Neural cell (in vitro differentiated cells): ENCODE data around the gene TRIM46. TPM values are rescaled to one million over a fixed set of nuclear protein-coding genes. Genes with fewer than 3 reads are reported as not detected.

Source experiments
- H2AFZ ChIP-seq: fragments of 200-600, 300-800 bp; sonication (generic), shearing (Covaris generic); 2 replicates; pipeline ENCODE4 v1.6.0; 2014; ENCODE audit warnings: low read depth, mild to moderate bottlenecking, antibody characterized with exemption, low read length, moderate library complexity
- H3F3A ChIP-seq: fragments of 200-600 bp; shearing (Covaris generic); 2 replicates; pipeline ENCODE4 v1.6.1; 2016; ENCODE audit warnings: mild to moderate bottlenecking, moderate library complexity, mixed read lengths, antibody characterized with exemption, low read length; ENCODE audit not compliant: insufficient read depth, poor library complexity, severe bottlenecking
- H3K27ac ChIP-seq: fragments of 200-600, 300-800 bp; sonication (generic), shearing (Covaris generic); 2 replicates; pipeline ENCODE4 v1.5.1; 2014; ENCODE audit warnings: mild to moderate bottlenecking, low read length, moderate library complexity
- H3K27me3 ChIP-seq: fragments of 300-800, 200-600 bp; sonication (generic), shearing (Covaris generic); 2 replicates; pipeline ENCODE4 v1.6.0; 2014; ENCODE audit warnings: mild to moderate bottlenecking, low read depth, low read length, moderate library complexity; ENCODE audit not compliant: insufficient read depth
- H3K36me3 ChIP-seq: fragments of 300-800, 200-600 bp; sonication (generic), shearing (Covaris generic); 2 replicates; pipeline ENCODE4 v1.5.1; 2014; ENCODE audit warnings: mild to moderate bottlenecking, antibody characterized with exemption, low read length, moderate library complexity; ENCODE audit not compliant: insufficient read depth
- H3K4me2 ChIP-seq: fragments of 300-800, 200-600 bp; sonication (generic), shearing (Covaris generic); 2 replicates; pipeline ENCODE4 v1.6.0; 2014; ENCODE audit warnings: mild to moderate bottlenecking, low read length
- H3K4me3 ChIP-seq: fragments of 300-800, 200-600 bp; sonication (generic), shearing (Covaris generic); 2 replicates; pipeline ENCODE4 v1.5.1; 2014; ENCODE audit warnings: mild to moderate bottlenecking, low read length, moderate library complexity
- H3K79me2 ChIP-seq: fragments of 200-600 bp; shearing (Covaris generic); replicated peaks from 2 replicates; pipeline ENCODE4 v1.6.0; 2014; ENCODE audit warnings: mild to moderate bottlenecking, low read length, moderate library complexity; ENCODE audit not compliant: insufficient read depth
- H3K9ac ChIP-seq: fragments of 300-800, 200-600 bp; sonication (generic), shearing (Covaris generic); 2 replicates; pipeline ENCODE4 v1.6.1; 2016; ENCODE audit warnings: mild to moderate bottlenecking, low read length, mixed read lengths
- H3K9me2 ChIP-seq: fragments of 200-600 bp; shearing (Covaris generic); 2 replicates; pipeline ENCODE4 v1.6.1; 2016; ENCODE audit warnings: mild to moderate bottlenecking, low read length, mixed read lengths; ENCODE audit not compliant: insufficient read depth
- H3K9me3 ChIP-seq: fragments of 200-600, 300-800 bp; sonication (generic), shearing (Covaris generic); 2 replicates; pipeline ENCODE4 v1.6.1; 2016; ENCODE audit warnings: mild to moderate bottlenecking, mixed run types, low read length, moderate library complexity, mixed read lengths
- H4K20me1 ChIP-seq: fragments of 200-600 bp; shearing (Covaris generic); 2 replicates; pipeline ENCODE4 v1.6.1; 2016; ENCODE audit warnings: mild to moderate bottlenecking, mixed run types; ENCODE audit not compliant: insufficient read depth
- EP300 ChIP-seq: fragments of 450-650 bp; conservative IDR thresholded peaks from 2 replicates; pipeline ENCODE4 v1.6.1; 2014; ENCODE audit warnings: antibody characterized with exemption, mild to moderate bottlenecking, moderate library complexity; ENCODE audit not compliant: poor library complexity, severe bottlenecking
- EZH2 ChIP-seq: fragments of 200-600, 300-800 bp; shearing (Covaris generic), sonication (generic); IDR thresholded peaks from 2 replicates; pipeline ENCODE4 v1.6.1; 2014; ENCODE audit warnings: antibody characterized with exemption, low read length, borderline replicate concordance, mild to moderate bottlenecking; ENCODE audit not compliant: insufficient read depth, poor library complexity, severe bottlenecking
- MXI1 ChIP-seq: fragments of 450-650 bp; conservative IDR thresholded peaks from 2 replicates; pipeline ENCODE4 v1.6.1; 2014; ENCODE audit warnings: antibody characterized with exemption, mild to moderate bottlenecking; ENCODE audit not compliant: poor library complexity, severe bottlenecking
- POLR2AphosphoS5 ChIP-seq: IDR thresholded peaks from 2 replicates; pipeline ENCODE4 v1.6.1; 2012
- RAD21 ChIP-seq: fragments of 450-650 bp; conservative IDR thresholded peaks from 2 replicates; pipeline ENCODE4 v1.6.1; 2014; ENCODE audit warnings: antibody characterized with exemption, mild to moderate bottlenecking, moderate library complexity
- SMC3 ChIP-seq: fragments of 450-650 bp; conservative IDR thresholded peaks from 2 replicates; pipeline ENCODE4 v1.6.1; 2014; ENCODE audit warnings: antibody characterized with exemption, mild to moderate bottlenecking, moderate library complexity; ENCODE audit not compliant: poor library complexity
- TAF1 ChIP-seq: IDR thresholded peaks from 2 replicates; pipeline ENCODE4 v1.6.1; 2012; ENCODE audit warnings: low read depth
- polyA plus RNA-seq: library from polyadenylated mRNA; depleted of rRNA; stranded (reverse); fragments of >200 nt; gene quantifications from 2 replicates; pipeline ENCODE4 v1.2.3, GENCODE V29; 2014
- TF ChIP-seq, protein P1 (sequence below): IDR thresholded peaks from 2 replicates; pipeline ENCODE4 v1.6.1; 2012; ENCODE audit warnings: borderline replicate concordance
- TF ChIP-seq, protein P2 (sequence below): fragments of 450-650 bp; IDR thresholded peaks from 2 replicates; pipeline ENCODE4 v1.5.1; 2014; ENCODE audit warnings: antibody characterized with exemption, mild to moderate bottlenecking, moderate library complexity; ENCODE audit not compliant: poor library complexity, severe bottlenecking

TRIM46 gene
- polyA plus RNA-seq, 1 donor from 2014 or later = 31.5 TPM

DNA sequence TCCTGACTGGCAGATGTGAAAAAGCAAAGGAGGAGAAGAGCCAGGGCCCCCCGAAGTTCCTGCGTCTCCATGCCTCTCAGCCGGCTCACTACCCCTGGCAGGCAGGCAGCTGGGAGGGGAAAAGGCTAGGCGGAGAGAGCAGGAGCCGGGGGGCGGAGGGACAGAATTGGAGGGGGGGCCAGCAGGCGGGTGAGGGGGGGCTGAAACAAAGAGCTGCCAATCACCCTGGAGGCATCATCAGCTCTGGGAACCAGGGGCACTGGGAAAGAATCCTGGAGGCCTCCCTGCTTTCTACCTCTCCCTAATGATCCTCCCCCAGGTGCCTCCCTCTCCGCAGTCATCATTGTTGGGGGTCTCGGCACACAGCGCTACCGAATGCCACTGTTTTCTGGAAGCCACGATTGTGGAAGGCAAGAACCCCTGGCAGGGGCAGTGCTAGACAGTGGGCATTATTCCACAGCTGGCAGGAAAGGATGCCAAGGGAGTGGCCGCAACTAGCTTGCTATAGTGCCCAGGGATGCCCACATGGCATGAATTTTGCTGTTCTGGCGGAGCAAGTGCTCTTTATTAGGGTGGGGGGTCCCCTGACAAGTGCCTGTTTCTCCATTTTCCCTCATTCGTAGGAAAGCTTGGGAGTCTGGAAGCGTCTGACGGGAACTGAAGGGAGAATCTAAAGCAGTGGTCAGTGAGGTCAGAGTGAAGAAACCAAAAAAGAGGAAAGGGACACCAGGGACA is 34.3 kb downstream of the TRIM46 start, which contains the start of gene THBS3:
Gene THBS3, minus strand, starts transcription at position 92 of the 735 bp plus-strand sequence. Its CDS starts 21 bp downstream, at position 71.
- H3K9me3 ChIP-seq = no peaks in the 10 kb centered on the region
- H3K36me3 ChIP-seq = no peaks in the 10 kb centered on the region
- H3K27ac ChIP-seq = peak within 1 kb of the TSS; percentile 100
- H2AFZ ChIP-seq = peak within 1 kb of the TSS; percentile 59
- H3K79me2 ChIP-seq = peaks cover 24% of the 10 kb centered on the region
- TF ChIP-seq TAF1 (peak; percentile 91), POLR2AphosphoS5 (peak; percentile 88), EP300 (no peak)
- TF ChIP-seq, protein P1, sequence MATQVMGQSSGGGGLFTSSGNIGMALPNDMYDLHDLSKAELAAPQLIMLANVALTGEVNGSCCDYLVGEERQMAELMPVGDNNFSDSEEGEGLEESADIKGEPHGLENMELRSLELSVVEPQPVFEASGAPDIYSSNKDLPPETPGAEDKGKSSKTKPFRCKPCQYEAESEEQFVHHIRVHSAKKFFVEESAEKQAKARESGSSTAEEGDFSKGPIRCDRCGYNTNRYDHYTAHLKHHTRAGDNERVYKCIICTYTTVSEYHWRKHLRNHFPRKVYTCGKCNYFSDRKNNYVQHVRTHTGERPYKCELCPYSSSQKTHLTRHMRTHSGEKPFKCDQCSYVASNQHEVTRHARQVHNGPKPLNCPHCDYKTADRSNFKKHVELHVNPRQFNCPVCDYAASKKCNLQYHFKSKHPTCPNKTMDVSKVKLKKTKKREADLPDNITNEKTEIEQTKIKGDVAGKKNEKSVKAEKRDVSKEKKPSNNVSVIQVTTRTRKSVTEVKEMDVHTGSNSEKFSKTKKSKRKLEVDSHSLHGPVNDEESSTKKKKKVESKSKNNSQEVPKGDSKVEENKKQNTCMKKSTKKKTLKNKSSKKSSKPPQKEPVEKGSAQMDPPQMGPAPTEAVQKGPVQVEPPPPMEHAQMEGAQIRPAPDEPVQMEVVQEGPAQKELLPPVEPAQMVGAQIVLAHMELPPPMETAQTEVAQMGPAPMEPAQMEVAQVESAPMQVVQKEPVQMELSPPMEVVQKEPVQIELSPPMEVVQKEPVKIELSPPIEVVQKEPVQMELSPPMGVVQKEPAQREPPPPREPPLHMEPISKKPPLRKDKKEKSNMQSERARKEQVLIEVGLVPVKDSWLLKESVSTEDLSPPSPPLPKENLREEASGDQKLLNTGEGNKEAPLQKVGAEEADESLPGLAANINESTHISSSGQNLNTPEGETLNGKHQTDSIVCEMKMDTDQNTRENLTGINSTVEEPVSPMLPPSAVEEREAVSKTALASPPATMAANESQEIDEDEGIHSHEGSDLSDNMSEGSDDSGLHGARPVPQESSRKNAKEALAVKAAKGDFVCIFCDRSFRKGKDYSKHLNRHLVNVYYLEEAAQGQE = peak; percentile 81
- peak within 1 kb of the TSS; percentile 91 for H3K4me3 ChIP-seq
- H3K27me3 ChIP-seq = no peaks in the 10 kb centered on the region
- peak within 1 kb of the TSS; percentile 100 for H3K4me2 ChIP-seq
- H4K20me1 ChIP-seq = no peaks in the 10 kb centered on the region
- H3K9ac ChIP-seq = peak within 1 kb of the TSS; percentile 100
- no peaks in the 10 kb centered on the region for H3K9me2 ChIP-seq
- peaks cover 6% of the 10 kb centered on the region for H3F3A ChIP-seq

DNA sequence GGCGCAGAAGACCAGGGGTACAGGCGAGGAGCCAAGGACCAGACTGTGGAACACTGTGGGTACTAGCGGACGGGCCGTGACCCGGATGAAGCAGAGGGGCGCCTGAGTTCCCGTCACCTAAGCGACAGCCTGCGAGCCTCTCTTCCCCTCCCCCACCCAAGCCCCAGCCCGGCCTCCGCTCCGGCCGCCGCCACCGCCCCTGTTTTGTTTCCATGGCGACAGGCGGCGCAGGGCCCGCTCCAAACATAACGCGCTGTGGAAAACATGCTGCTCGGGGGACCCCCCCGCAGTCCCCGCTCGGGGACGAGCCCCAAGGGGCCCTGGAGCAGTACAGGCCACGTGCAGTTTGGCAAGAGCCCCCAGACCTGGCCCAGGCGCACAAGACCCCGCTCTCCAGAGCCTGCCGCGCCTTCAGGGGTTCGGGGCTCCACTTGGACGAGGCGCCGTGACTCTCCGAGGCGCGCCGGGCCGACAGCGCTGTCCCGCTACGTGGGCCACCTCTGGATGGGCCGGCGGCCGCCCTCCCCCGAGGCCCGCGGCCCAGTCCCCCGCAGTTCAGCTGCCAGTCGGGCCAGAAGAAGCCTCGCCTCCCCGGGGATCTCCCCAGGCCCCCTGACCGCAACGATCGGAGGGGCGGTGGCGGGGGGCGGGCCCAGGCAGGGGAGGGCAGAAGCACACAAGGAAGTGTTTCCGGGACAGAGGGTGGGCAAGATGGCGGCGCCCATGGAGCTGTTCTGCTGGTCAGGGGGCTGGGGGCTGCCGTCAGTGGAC is 35.1 kb downstream of the TRIM46 start, which contains the start of gene MTX1:
Gene MTX1, plus strand, starts transcription at position 155 of the 771 bp plus-strand sequence. Its CDS starts 110 bp downstream, at position 265.
- H2AFZ ChIP-seq = peak within 1 kb of the TSS; percentile 59
- H3K4me3 ChIP-seq = peak within 1 kb of the TSS; percentile 91
- peaks cover 6% of the 10 kb centered on the region for H3F3A ChIP-seq
- peak within 1 kb of the TSS; percentile 100 for H3K27ac ChIP-seq
- no peaks in the 10 kb centered on the region for H3K27me3 ChIP-seq
- peaks cover 24% of the 10 kb centered on the region for H3K79me2 ChIP-seq
- peak within 1 kb of the TSS; percentile 100 for H3K4me2 ChIP-seq
- no peaks in the 10 kb centered on the region for H3K9me2 ChIP-seq
- peak within 1 kb of the TSS; percentile 100 for H3K9ac ChIP-seq
- no peaks in the 10 kb centered on the region for H4K20me1 ChIP-seq
- H3K9me3 ChIP-seq = no peaks in the 10 kb centered on the region
- no peaks in the 10 kb centered on the region for H3K36me3 ChIP-seq
- TF ChIP-seq, protein P2, sequence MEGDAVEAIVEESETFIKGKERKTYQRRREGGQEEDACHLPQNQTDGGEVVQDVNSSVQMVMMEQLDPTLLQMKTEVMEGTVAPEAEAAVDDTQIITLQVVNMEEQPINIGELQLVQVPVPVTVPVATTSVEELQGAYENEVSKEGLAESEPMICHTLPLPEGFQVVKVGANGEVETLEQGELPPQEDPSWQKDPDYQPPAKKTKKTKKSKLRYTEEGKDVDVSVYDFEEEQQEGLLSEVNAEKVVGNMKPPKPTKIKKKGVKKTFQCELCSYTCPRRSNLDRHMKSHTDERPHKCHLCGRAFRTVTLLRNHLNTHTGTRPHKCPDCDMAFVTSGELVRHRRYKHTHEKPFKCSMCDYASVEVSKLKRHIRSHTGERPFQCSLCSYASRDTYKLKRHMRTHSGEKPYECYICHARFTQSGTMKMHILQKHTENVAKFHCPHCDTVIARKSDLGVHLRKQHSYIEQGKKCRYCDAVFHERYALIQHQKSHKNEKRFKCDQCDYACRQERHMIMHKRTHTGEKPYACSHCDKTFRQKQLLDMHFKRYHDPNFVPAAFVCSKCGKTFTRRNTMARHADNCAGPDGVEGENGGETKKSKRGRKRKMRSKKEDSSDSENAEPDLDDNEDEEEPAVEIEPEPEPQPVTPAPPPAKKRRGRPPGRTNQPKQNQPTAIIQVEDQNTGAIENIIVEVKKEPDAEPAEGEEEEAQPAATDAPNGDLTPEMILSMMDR = no peak
- TF ChIP-seq EZH2 (no peak), RAD21 (no peak), SMC3 (no peak), POLR2AphosphoS5 (peak; percentile 87), EP300 (no peak), TAF1 (peak; percentile 25), MXI1 (peak; percentile 90)
- TF ChIP-seq, protein P1 = no peak
